Gastroesophageal sphincter (tissue), 3 donors: ENCODE results near the gene MEIS2.

Experiments used
- EP300 ChIP-seq: sonication (generic); formaldehyde crosslinking; IDR thresholded peaks from one replicate; pipeline ENCODE4 v1.6.1; 2017; ENCODE audit warnings: antibody characterized with exemption, mild to moderate bottlenecking
- POLR2A ChIP-seq, 2 donors: fragments of 450-650 bp; IDR thresholded peaks; one replicate each; pipeline ENCODE4 v1.6.1; 2017; ENCODE audit warnings: antibody characterized with exemption in 2 of 2, mild to moderate bottlenecking in 2 of 2, moderate library complexity in 1 of 2
- POLR2AphosphoS5 ChIP-seq: sonication (generic); formaldehyde crosslinking; IDR thresholded peaks from one replicate; pipeline ENCODE4 v1.6.1; 2017; ENCODE audit warnings: antibody characterized with exemption
- TF ChIP-seq, protein P1 (sequence below), 4 experiments: fragments of 200-600 bp in 2 of 4; fragments of 450-650 bp in 2 of 4; sonication (generic) in 1 of 4; IDR thresholded peaks; one replicate each; pipeline ENCODE4 v1.5.1; 2017 to 2019; ENCODE audit warnings: antibody characterized with exemption in 4 of 4, mild to moderate bottlenecking in 2 of 4, moderate library complexity in 2 of 4

DNA sequence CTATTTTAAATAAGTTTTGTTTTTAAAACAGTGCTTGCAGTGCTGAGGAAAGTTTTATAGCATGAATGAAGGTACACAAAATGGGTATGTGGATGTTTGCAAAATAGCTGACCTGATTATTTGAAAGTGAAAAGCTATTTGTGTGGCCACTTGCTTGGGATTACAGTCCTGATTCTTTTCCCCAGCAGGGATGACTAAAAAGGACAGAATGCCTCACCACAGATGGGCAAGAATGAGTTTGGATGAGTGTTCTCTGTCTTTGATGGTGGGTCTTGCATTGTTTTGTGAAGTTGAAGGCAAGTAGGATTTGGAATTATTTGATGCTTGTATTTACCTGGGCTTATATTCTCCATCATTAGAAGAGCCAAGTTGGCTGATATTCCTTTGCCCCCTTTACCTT, 48.8 kb upstream of the MEIS2 start:
- TF ChIP-seq, protein P1, sequence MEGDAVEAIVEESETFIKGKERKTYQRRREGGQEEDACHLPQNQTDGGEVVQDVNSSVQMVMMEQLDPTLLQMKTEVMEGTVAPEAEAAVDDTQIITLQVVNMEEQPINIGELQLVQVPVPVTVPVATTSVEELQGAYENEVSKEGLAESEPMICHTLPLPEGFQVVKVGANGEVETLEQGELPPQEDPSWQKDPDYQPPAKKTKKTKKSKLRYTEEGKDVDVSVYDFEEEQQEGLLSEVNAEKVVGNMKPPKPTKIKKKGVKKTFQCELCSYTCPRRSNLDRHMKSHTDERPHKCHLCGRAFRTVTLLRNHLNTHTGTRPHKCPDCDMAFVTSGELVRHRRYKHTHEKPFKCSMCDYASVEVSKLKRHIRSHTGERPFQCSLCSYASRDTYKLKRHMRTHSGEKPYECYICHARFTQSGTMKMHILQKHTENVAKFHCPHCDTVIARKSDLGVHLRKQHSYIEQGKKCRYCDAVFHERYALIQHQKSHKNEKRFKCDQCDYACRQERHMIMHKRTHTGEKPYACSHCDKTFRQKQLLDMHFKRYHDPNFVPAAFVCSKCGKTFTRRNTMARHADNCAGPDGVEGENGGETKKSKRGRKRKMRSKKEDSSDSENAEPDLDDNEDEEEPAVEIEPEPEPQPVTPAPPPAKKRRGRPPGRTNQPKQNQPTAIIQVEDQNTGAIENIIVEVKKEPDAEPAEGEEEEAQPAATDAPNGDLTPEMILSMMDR (IDR thresholded peaks at IDR 0.05), result no peak
- TF ChIP-seq POLR2A (IDR thresholded peaks at IDR 0.05) (no peak), POLR2AphosphoS5 (no peak), EP300 (no peak)
